K562 (cell line): ENCODE results near the gene OR51Q1. TPM values are rescaled to one million over a fixed set of nuclear protein-coding genes. Genes with fewer than 3 reads are reported as not detected.

Source experiments
- CBFB ChIP-seq: sonication (generic); formaldehyde crosslinking; IDR thresholded peaks from 2 replicates; pipeline ENCODE4 v1.4.0; 2020; ENCODE audit warnings: mild to moderate bottlenecking, missing genetic modification reagents
- JUND ChIP-seq, 2 experiments: IDR thresholded peaks; 2 replicates in 1 of 2; 3 replicates in 1 of 2; pipeline ENCODE4 v1.6.1; 2011; ENCODE audit warnings: borderline replicate concordance in 2 of 2, low read depth in 2 of 2, low read length in 2 of 2, improper control_type of control experiment in 1 of 2, missing biosample characterization in 1 of 2, missing genetic modification characterization in 1 of 2, missing genetic modification reagents in 1 of 2
- MCM7 ChIP-seq, 2 experiments: fragments of 450-650 bp; IDR thresholded peaks; 2 replicates each; pipeline ENCODE4 v1.6.1; 2016 to 2018
- STAT5B ChIP-seq: fragments of 250-450 bp; sonication (Bioruptor Pico); IDR thresholded peaks from 2 replicates; pipeline ENCODE4 v1.8.0; 2021; ENCODE audit warnings: mild to moderate bottlenecking, inconsistent platforms
- TAF15 ChIP-seq: fragments of 200-400 bp; formaldehyde crosslinking; IDR thresholded peaks from 2 replicates; pipeline ENCODE4 v1.6.1; 2017; ENCODE audit warnings: mild to moderate bottlenecking, low read depth, low read length, moderate library complexity
- ZFPM2 ChIP-seq: fragments of 250-450 bp; sonication (Bioruptor Pico); IDR thresholded peaks from 2 replicates; pipeline ENCODE4 v1.5.1; 2022; ENCODE audit warnings: mild to moderate bottlenecking
- polyA plus RNA-seq, 8 experiments: library from polyadenylated mRNA; depleted of rRNA in 4 of 8; stranded (reverse) in 5 of 8; unstranded in 3 of 8; fragments of >200 nt; fragmentation: Nextera tagmentation in 2 of 8; fragmentation: Illumina TruSeq in 1 of 8; extraction: Ambion mirVana in 2 of 8; extraction: Trizol in 1 of 8; gene quantifications; 2 replicates each; pipeline versions ENCODE4 v1.2.1 to v1.2.3, GENCODE V29; 2011 to 2014; ENCODE audit warnings: inconsistent platforms in 1 of 8, missing spikeins in 1 of 8
- total RNA-seq, 7 experiments: library from RNA; depleted of rRNA in 6 of 7; stranded (reverse); fragments of >200 nt in 6 of 7; fragmentation: Illumina TruSeq in 2 of 7; extraction: Trizol in 2 of 7; gene quantifications; 2 replicates each; pipeline versions ENCODE4 v1.2.1 to v1.2.3, GENCODE V29; 2011 to 2021; ENCODE audit warnings: low replicate concordance in 1 of 7
- TF ChIP-seq, protein P1 (sequence below): sonication (generic); formaldehyde crosslinking; IDR thresholded peaks from 2 replicates; pipeline ENCODE4 v1.8.0; 2022; ENCODE audit warnings: missing genetic modification reagents, mild to moderate bottlenecking, moderate library complexity, borderline replicate concordance
- TF ChIP-seq, protein P2 (sequence below): fragments of 250-450 bp; sonication (Bioruptor Pico); IDR thresholded peaks from 2 replicates; pipeline ENCODE4 v1.5.0; 2020; ENCODE audit warnings: mild to moderate bottlenecking, borderline replicate concordance
- TF ChIP-seq, protein P3 (sequence below): fragments of 450-650 bp; IDR thresholded peaks from 2 replicates; pipeline ENCODE4 v1.7.0; 2016; ENCODE audit warnings: borderline replicate concordance

The OR51Q1 gene
- total and polyA plus RNA-seq, 9 of the 15 experiments (the other 6 are each of a cell fraction or from before 2014, with no cell fraction given): 0.69 TPM; not detected in 8

DNA sequence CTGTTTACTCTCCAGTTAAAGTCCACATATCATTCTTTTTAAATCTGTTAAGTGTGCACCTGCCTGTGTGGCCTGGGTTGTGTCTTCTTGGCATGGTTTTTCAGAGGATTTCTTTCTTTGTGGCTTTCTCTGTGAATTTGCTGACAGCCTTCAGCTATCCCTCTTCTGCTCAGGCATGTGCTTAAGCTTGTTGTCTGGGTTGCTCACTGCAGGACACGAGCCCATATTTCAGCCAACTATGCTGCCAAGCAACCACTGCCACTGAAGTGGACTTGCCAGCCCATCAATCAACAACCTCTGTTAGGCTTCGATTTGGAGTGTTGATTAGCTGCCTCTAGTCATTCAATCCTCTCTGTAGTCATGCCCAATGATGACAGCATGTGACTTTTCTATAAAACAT is 45.6 kb downstream of the OR51Q1 start (continued):
- TF ChIP-seq, protein P1, sequence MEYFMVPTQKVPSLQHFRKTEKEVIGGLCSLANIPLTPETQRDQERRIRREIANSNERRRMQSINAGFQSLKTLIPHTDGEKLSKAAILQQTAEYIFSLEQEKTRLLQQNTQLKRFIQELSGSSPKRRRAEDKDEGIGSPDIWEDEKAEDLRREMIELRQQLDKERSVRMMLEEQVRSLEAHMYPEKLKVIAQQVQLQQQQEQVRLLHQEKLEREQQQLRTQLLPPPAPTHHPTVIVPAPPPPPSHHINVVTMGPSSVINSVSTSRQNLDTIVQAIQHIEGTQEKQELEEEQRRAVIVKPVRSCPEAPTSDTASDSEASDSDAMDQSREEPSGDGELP (CRISPR knock-in tag): no peak
- TF ChIP-seq CBFB (no peak), STAT5B (CRISPR knock-in tag) (no peak), ZFPM2 (CRISPR knock-in tag) (no peak), TAF15 (no peak), JUND (IDR thresholded peaks at IDR 0.05; ENCODE audit: borderline replicate concordance, low read depth, low read length) (no peak), JUND (tag; IDR thresholded peaks at IDR 0.05; ENCODE audit: borderline replicate concordance, low read depth, low read length) (no peak), MCM7 (IDR thresholded peaks at IDR 0.05) (no peak)
- TF ChIP-seq, protein P2, sequence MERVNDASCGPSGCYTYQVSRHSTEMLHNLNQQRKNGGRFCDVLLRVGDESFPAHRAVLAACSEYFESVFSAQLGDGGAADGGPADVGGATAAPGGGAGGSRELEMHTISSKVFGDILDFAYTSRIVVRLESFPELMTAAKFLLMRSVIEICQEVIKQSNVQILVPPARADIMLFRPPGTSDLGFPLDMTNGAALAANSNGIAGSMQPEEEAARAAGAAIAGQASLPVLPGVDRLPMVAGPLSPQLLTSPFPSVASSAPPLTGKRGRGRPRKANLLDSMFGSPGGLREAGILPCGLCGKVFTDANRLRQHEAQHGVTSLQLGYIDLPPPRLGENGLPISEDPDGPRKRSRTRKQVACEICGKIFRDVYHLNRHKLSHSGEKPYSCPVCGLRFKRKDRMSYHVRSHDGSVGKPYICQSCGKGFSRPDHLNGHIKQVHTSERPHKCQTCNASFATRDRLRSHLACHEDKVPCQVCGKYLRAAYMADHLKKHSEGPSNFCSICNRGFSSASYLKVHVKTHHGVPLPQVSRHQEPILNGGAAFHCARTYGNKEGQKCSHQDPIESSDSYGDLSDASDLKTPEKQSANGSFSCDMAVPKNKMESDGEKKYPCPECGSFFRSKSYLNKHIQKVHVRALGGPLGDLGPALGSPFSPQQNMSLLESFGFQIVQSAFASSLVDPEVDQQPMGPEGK (CRISPR knock-in tag): no peak
- TF ChIP-seq, protein P3, sequence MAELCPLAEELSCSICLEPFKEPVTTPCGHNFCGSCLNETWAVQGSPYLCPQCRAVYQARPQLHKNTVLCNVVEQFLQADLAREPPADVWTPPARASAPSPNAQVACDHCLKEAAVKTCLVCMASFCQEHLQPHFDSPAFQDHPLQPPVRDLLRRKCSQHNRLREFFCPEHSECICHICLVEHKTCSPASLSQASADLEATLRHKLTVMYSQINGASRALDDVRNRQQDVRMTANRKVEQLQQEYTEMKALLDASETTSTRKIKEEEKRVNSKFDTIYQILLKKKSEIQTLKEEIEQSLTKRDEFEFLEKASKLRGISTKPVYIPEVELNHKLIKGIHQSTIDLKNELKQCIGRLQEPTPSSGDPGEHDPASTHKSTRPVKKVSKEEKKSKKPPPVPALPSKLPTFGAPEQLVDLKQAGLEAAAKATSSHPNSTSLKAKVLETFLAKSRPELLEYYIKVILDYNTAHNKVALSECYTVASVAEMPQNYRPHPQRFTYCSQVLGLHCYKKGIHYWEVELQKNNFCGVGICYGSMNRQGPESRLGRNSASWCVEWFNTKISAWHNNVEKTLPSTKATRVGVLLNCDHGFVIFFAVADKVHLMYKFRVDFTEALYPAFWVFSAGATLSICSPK: no peak

Other genes with a start within 250 kb of the OR51Q1 start
Only the 7 nearest of the 20 such genes appear.
- 81.2 and 89.6 TPM in 2 replicates for gene OR51B5, start 78.6 kb upstream of the OR51Q1 start, total RNA-seq (2014; rRNA removed)
- gene OR51B5, start 78.6 kb upstream of the OR51Q1 start, total RNA-seq (2014; rRNA removed; fragmentation: Illumina TruSeq; extraction: Trizol): 158 and 184 TPM in 2 replicates
- gene OR51B5, start 78.6 kb upstream of the OR51Q1 start, total RNA-seq (2015; rRNA removed; fragmentation: Illumina TruSeq; extraction: Trizol): 104 and 109 TPM in 2 replicates
- gene OR51B5, start 78.6 kb upstream of the OR51Q1 start, total RNA-seq (2021): 109 and 120 TPM in 2 replicates
- gene OR51B5, start 78.6 kb upstream of the OR51Q1 start, polyA plus RNA-seq (2011; rRNA removed): 137 and 216 TPM in 2 replicates
- gene OR51B5, start 78.6 kb upstream of the OR51Q1 start, polyA plus RNA-seq (2014; fragmentation: Illumina TruSeq; extraction: Trizol): 154 and 176 TPM in 2 replicates
- gene OR51B5, start 78.6 kb upstream of the OR51Q1 start, polyA plus RNA-seq (2014; fragmentation: Nextera tagmentation; extraction: Ambion mirVana): 10 to 100 TPM; 83.5 to 99.9 TPM
- gene OR51B5, start 78.6 kb upstream of the OR51Q1 start, polyA plus RNA-seq (2014; rRNA removed): 111 and 113 TPM in 2 replicates
- not detected in 2 replicates for gene OR51B6, start 70.6 kb upstream of the OR51Q1 start, total RNA-seq (2014; rRNA removed)
- not detected in 2 replicates for gene OR51B6, start 70.6 kb upstream of the OR51Q1 start, total RNA-seq (2014; rRNA removed; fragmentation: Illumina TruSeq; extraction: Trizol)
- gene OR51B6, start 70.6 kb upstream of the OR51Q1 start, total RNA-seq (2015; rRNA removed; fragmentation: Illumina TruSeq; extraction: Trizol): not detected in 2 replicates
- gene OR51B6, start 70.6 kb upstream of the OR51Q1 start, total RNA-seq (2021): not detected in 2 replicates
- not detected in 2 replicates for gene OR51B6, start 70.6 kb upstream of the OR51Q1 start, polyA plus RNA-seq (2011; rRNA removed)
- not detected in 2 replicates for gene OR51B6, start 70.6 kb upstream of the OR51Q1 start, polyA plus RNA-seq (2014; fragmentation: Illumina TruSeq; extraction: Trizol)
- under 1 TPM; 0.06 to 0.97 TPM for gene OR51B6, start 70.6 kb upstream of the OR51Q1 start, polyA plus RNA-seq (2014; fragmentation: Nextera tagmentation; extraction: Ambion mirVana)
- not detected in 2 replicates for gene OR51B6, start 70.6 kb upstream of the OR51Q1 start, polyA plus RNA-seq (2014; rRNA removed)
- not detected in 2 replicates for gene OR51M1, start 38.3 kb upstream of the OR51Q1 start, total RNA-seq (2014; rRNA removed)
- 0.04 TPM in 1 of 2 replicates, not detected in the other for gene OR51M1, start 38.3 kb upstream of the OR51Q1 start, total RNA-seq (2014; rRNA removed; fragmentation: Illumina TruSeq; extraction: Trizol)
- gene OR51M1, start 38.3 kb upstream of the OR51Q1 start, total RNA-seq (2015; rRNA removed; fragmentation: Illumina TruSeq; extraction: Trizol): not detected in 2 replicates
- gene OR51M1, start 38.3 kb upstream of the OR51Q1 start, total RNA-seq (2021): not detected in 2 replicates
- not detected in 2 replicates for gene OR51M1, start 38.3 kb upstream of the OR51Q1 start, polyA plus RNA-seq (2011; rRNA removed)
- gene OR51M1, start 38.3 kb upstream of the OR51Q1 start, polyA plus RNA-seq (2014; fragmentation: Illumina TruSeq; extraction: Trizol): not detected in 2 replicates
- gene OR51M1, start 38.3 kb upstream of the OR51Q1 start, polyA plus RNA-seq (2014; fragmentation: Nextera tagmentation; extraction: Ambion mirVana): under 1 TPM; 0.01 to 0.18 TPM
- gene OR51M1, start 38.3 kb upstream of the OR51Q1 start, polyA plus RNA-seq (2014; rRNA removed): not detected in 2 replicates
- gene OR51I1, start 19.4 kb downstream of the OR51Q1 start, total RNA-seq (2014; rRNA removed): 5.2 and 5.8 TPM in 2 replicates
- 11.0 and 16.5 TPM in 2 replicates for gene OR51I1, start 19.4 kb downstream of the OR51Q1 start, total RNA-seq (2014; rRNA removed; fragmentation: Illumina TruSeq; extraction: Trizol)
- gene OR51I1, start 19.4 kb downstream of the OR51Q1 start, total RNA-seq (2015; rRNA removed; fragmentation: Illumina TruSeq; extraction: Trizol): 8.2 and 8.9 TPM in 2 replicates
- gene OR51I1, start 19.4 kb downstream of the OR51Q1 start, total RNA-seq (2021): 6.6 and 7.2 TPM in 2 replicates
- gene OR51I1, start 19.4 kb downstream of the OR51Q1 start, polyA plus RNA-seq (2011; rRNA removed): 2.8 and 5.7 TPM in 2 replicates
- gene OR51I1, start 19.4 kb downstream of the OR51Q1 start, polyA plus RNA-seq (2014; fragmentation: Illumina TruSeq; extraction: Trizol): 2.6 TPM in 2 replicates
- gene OR51I1, start 19.4 kb downstream of the OR51Q1 start, polyA plus RNA-seq (2014; fragmentation: Nextera tagmentation; extraction: Ambion mirVana): 1 to 10 TPM in 1 of 2 experiments, under 1 TPM in 1; 0.42 to 1.4 TPM
- 1.8 and 1.9 TPM in 2 replicates for gene OR51I1, start 19.4 kb downstream of the OR51Q1 start, polyA plus RNA-seq (2014; rRNA removed)
- not detected in 2 replicates for gene OR51I2, start 27.2 kb downstream of the OR51Q1 start, total RNA-seq (2014; rRNA removed)
- not detected in 2 replicates for gene OR51I2, start 27.2 kb downstream of the OR51Q1 start, total RNA-seq (2014; rRNA removed; fragmentation: Illumina TruSeq; extraction: Trizol)
- gene OR51I2, start 27.2 kb downstream of the OR51Q1 start, total RNA-seq (2015; rRNA removed; fragmentation: Illumina TruSeq; extraction: Trizol): not detected in 2 replicates
- gene OR51I2, start 27.2 kb downstream of the OR51Q1 start, total RNA-seq (2021): not detected in 2 replicates
- gene OR51I2, start 27.2 kb downstream of the OR51Q1 start, polyA plus RNA-seq (2011; rRNA removed): not detected in 2 replicates
- gene OR51I2, start 27.2 kb downstream of the OR51Q1 start, polyA plus RNA-seq (2014; fragmentation: Illumina TruSeq; extraction: Trizol): not detected in 2 replicates
- gene OR51I2, start 27.2 kb downstream of the OR51Q1 start, polyA plus RNA-seq (2014; fragmentation: Nextera tagmentation; extraction: Ambion mirVana): under 1 TPM; 0.06 to 0.61 TPM
- gene OR51I2, start 27.2 kb downstream of the OR51Q1 start, polyA plus RNA-seq (2014; rRNA removed): 0.07 TPM in 1 of 2 replicates, not detected in the other
- gene OR52D1, start 66.6 kb downstream of the OR51Q1 start, total RNA-seq (2014; rRNA removed): 0.12 and 0.14 TPM in 2 replicates
- not detected in 2 replicates for gene OR52D1, start 66.6 kb downstream of the OR51Q1 start, total RNA-seq (2014; rRNA removed; fragmentation: Illumina TruSeq; extraction: Trizol)
- not detected in 2 replicates for gene OR52D1, start 66.6 kb downstream of the OR51Q1 start, total RNA-seq (2015; rRNA removed; fragmentation: Illumina TruSeq; extraction: Trizol)
- gene OR52D1, start 66.6 kb downstream of the OR51Q1 start, total RNA-seq (2021): not detected in 2 replicates
- gene OR52D1, start 66.6 kb downstream of the OR51Q1 start, polyA plus RNA-seq (2011; rRNA removed): not detected in 2 replicates
- gene OR52D1, start 66.6 kb downstream of the OR51Q1 start, polyA plus RNA-seq (2014; fragmentation: Illumina TruSeq; extraction: Trizol): not detected in 2 replicates
- 1 to 10 TPM in 1 of 2 experiments, under 1 TPM in 1; 0.97 to 1.3 TPM for gene OR52D1, start 66.6 kb downstream of the OR51Q1 start, polyA plus RNA-seq (2014; fragmentation: Nextera tagmentation; extraction: Ambion mirVana)
- gene OR52D1, start 66.6 kb downstream of the OR51Q1 start, polyA plus RNA-seq (2014; rRNA removed): not detected in 2 replicates
- 0.27 TPM in 1 of 2 replicates, not detected in the other for gene UBQLN3, start 87.8 kb downstream of the OR51Q1 start, total RNA-seq (2014; rRNA removed)
- gene UBQLN3, start 87.8 kb downstream of the OR51Q1 start, total RNA-seq (2014; rRNA removed; fragmentation: Illumina TruSeq; extraction: Trizol): not detected in 2 replicates
- gene UBQLN3, start 87.8 kb downstream of the OR51Q1 start, total RNA-seq (2015; rRNA removed; fragmentation: Illumina TruSeq; extraction: Trizol): not detected in 2 replicates
- gene UBQLN3, start 87.8 kb downstream of the OR51Q1 start, total RNA-seq (2021): 0.07 TPM in 1 of 2 replicates, not detected in the other
- 0.05 TPM in 1 of 2 replicates, not detected in the other for gene UBQLN3, start 87.8 kb downstream of the OR51Q1 start, polyA plus RNA-seq (2011; rRNA removed)
- not detected in 2 replicates for gene UBQLN3, start 87.8 kb downstream of the OR51Q1 start, polyA plus RNA-seq (2014; fragmentation: Illumina TruSeq; extraction: Trizol)
- under 1 TPM in 1 of 2 experiments, not detected in 1; 0.01 TPM for gene UBQLN3, start 87.8 kb downstream of the OR51Q1 start, polyA plus RNA-seq (2014; fragmentation: Nextera tagmentation; extraction: Ambion mirVana)
- gene UBQLN3, start 87.8 kb downstream of the OR51Q1 start, polyA plus RNA-seq (2014; rRNA removed): not detected in 2 replicates